Measurements from ENCODE around the gene TFDP2.

GRCh38 chr3:142028243-142028777 lies 121.0 kb downstream of the TFDP2 start:
- TF ChIP-seq IRF4 (IDR thresholded peaks at IDR 0.05; ENCODE audit: low read depth, low read length) (0 out of 2 replicates have a peak, but pooled peaks have one; percentile 20), CTCF (IDR thresholded peaks at IDR 0.05 in 2 of 3, conservative IDR thresholded peaks at IDR 0.05 in 1 of 3; ENCODE audit: control insufficient read depth in 2 of 3, extremely low read depth in 1 of 3, insufficient read depth in 1 of 3, low read depth in 3 of 3, low read length in 3 of 3) (no peak), MXI1 (IDR thresholded peaks at IDR 0.05; ENCODE audit: low read depth, low read length) (peak; percentile 94)
